ENCODE measurements around the gene BANF2. TPM values are rescaled to one million over a fixed set of nuclear protein-coding genes. Genes with fewer than 3 reads are reported as not detected.
"Not testable (repeated sequence)": the region's sequence is repeated elsewhere in the genome, so short reads cannot be mapped to it uniquely, and the experiment has no call there.

The BANF2 gene
- total and polyA plus RNA-seq, 11 donors = not detected

- intact Hi-C loops (cut with DNase I) = no loop called here
- Histone ChIP-seq H3K4me3 (no peak overlapping the region), H3K9me3 (no peaks in the 10 kb centered on the region), H3K4me1 (no peaks in the 10 kb centered on the region), H3K36me3 (no peaks in the 10 kb centered on the region), H3K27ac (no peak overlapping the region), H3K27me3 (no peaks in the 10 kb centered on the region)
- no peak for TF ChIP-seq POLR2A (IDR thresholded peaks at IDR 0.05)
- no peak for TF ChIP-seq CTCF (IDR thresholded peaks at IDR 0.05)
- ATAC-seq = no peak
- DNase-seq = no peak
- WGBS, 4 donors = 78 to 87% (median 83%) methylated on average over 2 of the region's 2 CpGs
These were observed 76.8 kb downstream of the BANF2 start for GRCh38 chr20:17776551-17776950.

GRCh38 chr20:17779011-17779410 is 79.2 kb downstream of the BANF2 start:
- intact Hi-C loops (cut with DNase I); H3K36me3 ChIP-seq; H3K27me3 ChIP-seq; ATAC-seq; H3K27ac ChIP-seq; DNase-seq; H3K4me3 ChIP-seq; H3K9me3 ChIP-seq; H3K4me1 ChIP-seq: not testable (repeated sequence)
- WGBS, 4 donors = 94 to 98% (median 95%) methylated on average over 20 to 32 of the region's 32 CpGs

GRCh38 chr20:17782768-17783167 is 83.0 kb downstream of the BANF2 start:
- intact Hi-C loops (cut with DNase I) = no loop called here
- Histone ChIP-seq H3K27ac (no peak overlapping the region), H3K4me3 (no peak overlapping the region), H3K4me1 (peaks cover 0 to 11% (median 3%) of the 10 kb centered on the region in 12 donors), H3K36me3 (no peaks in the 10 kb centered on the region), H3K27me3 (no peaks in the 10 kb centered on the region), H3K9me3 (no peaks in the 10 kb centered on the region)
- TF ChIP-seq CTCF (IDR thresholded peaks at IDR 0.05) (no peak), POLR2A (IDR thresholded peaks at IDR 0.05) (no peak)
- DNase-seq = no peak
- 62 to 90% (median 79%) methylated on average over 3 of the region's 3 CpGs for WGBS, 4 donors
- ATAC-seq = no peak

- no peak overlapping the region for H3K4me3 ChIP-seq
- WGBS, 4 donors = 69 to 81% (median 78%) methylated on average over 6 of the region's 6 CpGs
- ATAC-seq = no peak
- H3K27ac ChIP-seq = no peak overlapping the region
- H3K9me3 ChIP-seq = no peaks in the 10 kb centered on the region
- no peaks in the 10 kb centered on the region for H3K36me3 ChIP-seq
- H3K27me3 ChIP-seq = no peaks in the 10 kb centered on the region
- peaks cover 0 to 11% (median 3%) of the 10 kb centered on the region in 12 donors for H3K4me1 ChIP-seq
- intact Hi-C loops (cut with DNase I) = no loop called here
- DNase-seq = no peak
- no peak for TF ChIP-seq POLR2A (IDR thresholded peaks at IDR 0.05)
- TF ChIP-seq CTCF (IDR thresholded peaks at IDR 0.05) = no peak
These were observed 83.9 kb downstream of the BANF2 start for GRCh38 chr20:17783671-17784070.

- intact Hi-C loops (cut with DNase I) = no loop called here
These were observed 85.2 kb downstream of the BANF2 start for GRCh38 chr20:17785007-17785406.

More at GRCh38 chr20:17785007-17785406, 85.2 kb downstream of the BANF2 start:
- no peaks in the 10 kb centered on the region for H3K36me3 ChIP-seq
- TF ChIP-seq POLR2A (IDR thresholded peaks at IDR 0.05) = no peak
- no peak for TF ChIP-seq CTCF (IDR thresholded peaks at IDR 0.05)
- H3K27ac ChIP-seq = no peak overlapping the region
- H3K4me3 ChIP-seq = no peak overlapping the region
- no peaks in the 10 kb centered on the region for H3K27me3 ChIP-seq
- H3K9me3 ChIP-seq = no peaks in the 10 kb centered on the region
- no peak for ATAC-seq
- no peak for DNase-seq
- peaks cover 0 to 11% (median 3%) of the 10 kb centered on the region in 12 donors for H3K4me1 ChIP-seq
- 84 to 91% (median 90%) methylated on average over 5 of the region's 5 CpGs for WGBS, 4 donors

All from heart left ventricle (tissue), 16 donors.